ENCODE data around the gene BRI3.

BRI3 gene

DNA sequence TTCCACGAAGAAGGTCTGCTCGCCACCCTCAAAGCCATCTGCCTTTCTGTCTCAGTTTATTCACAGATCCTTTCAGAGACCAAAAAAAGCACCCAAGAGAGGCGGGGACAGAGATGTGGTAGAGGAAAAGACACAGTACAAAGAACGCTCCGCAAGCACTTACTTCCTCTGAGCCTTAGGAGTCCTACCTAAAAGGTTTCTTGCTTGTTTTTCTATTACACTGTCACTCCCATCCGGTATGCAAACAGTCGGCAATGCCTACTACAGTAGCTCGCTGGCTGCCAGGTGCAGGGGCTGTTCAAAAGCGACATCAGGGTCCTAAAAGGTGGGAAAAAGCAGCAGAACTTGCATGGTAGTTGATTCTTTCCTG lies 30.3 kb upstream of the BRI3 start:
- no peak for DNase-seq
- in situ Hi-C loops (cut with HindIII; ENCODE audit: low pct_ligation_motif_present, low pct_unique_long_range_greater_than_20kb, low sequenced_read_pairs) = no loop called here

DNA sequence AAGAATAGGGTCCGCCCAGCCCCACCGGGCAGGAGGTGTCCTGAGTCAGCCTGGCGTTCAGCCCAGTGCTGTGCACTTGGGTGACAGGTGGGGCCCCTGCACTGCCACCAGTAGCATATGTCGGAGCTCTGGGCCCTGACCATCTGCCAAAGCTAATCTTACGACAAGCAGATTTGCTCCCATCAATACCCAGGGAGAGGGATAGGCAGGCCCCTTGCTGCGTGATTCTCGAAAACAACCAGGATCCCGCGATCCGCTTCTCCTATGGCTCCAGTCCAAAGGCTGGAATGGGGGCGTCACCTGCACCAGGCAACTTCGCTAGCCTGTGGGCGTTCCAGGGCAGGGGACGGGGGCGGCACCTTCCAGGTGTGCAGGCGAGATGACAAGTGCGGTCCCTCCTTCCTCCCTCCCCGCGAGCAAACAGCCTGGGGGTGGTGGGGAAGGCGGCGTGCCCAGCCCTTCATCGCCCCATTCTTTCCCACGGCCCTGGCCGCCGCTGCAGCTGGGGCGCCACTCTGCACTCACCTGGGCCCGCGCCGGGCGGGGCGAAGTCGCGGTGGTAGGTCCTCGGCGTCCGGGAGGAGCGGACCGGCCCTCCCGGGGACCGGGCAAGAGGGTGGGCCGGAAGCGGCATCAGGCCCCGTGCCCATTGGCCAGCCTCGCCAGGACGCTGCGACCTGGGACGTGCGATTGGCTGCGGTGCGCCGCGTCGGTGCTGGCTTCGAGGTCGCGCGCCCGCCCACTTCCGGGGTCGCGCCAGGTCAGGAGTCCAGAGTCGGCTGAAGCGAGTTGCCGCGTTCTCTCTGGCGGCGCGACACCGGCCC lies 29.7 kb upstream of the BRI3 start, which contains the start of gene TECPR1:
TECPR1 (minus strand) TSS at position 632 of the 824 bp plus-strand sequence. CDS start 6,086 bp downstream, outside the sequence.
- in situ Hi-C loops (cut with HindIII; ENCODE audit: low pct_ligation_motif_present, low pct_unique_long_range_greater_than_20kb, low sequenced_read_pairs) = no loop called here
- DNase-seq = peak; percentile 97

DNA sequence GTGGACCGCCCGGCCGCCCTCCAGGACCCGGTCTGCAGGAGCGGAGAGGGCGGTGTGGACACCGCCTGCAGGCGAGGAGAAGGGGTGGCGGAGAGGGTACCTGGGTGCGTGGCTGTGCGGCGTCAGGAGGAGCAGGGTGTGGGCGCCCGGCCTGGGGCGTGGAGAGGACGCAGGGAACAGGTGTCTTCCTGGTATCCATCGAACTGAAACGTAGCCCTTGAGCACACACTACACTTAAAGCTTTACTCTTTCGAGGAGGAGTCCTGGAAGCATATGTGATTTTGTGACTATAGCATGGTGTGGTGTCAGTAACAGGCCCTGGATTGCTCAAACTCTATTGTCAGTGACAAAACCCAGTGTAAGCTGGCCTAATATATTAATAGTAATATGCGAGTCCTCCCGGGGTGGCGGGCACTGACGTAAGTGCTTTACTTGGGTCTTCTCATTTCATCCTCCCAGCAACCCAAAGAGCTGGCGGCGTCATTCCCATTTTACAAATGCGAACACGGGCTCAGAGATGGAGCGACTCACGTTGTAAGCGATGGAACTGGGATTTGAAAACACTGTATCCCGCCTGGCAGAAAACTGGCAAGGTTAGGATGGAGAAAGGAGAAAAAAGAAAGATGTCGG lies 28.9 kb upstream of the BRI3 start:
- in situ Hi-C loops (cut with HindIII; ENCODE audit: low pct_ligation_motif_present, low pct_unique_long_range_greater_than_20kb, low sequenced_read_pairs) = no loop called here
- no peak for DNase-seq

DNA sequence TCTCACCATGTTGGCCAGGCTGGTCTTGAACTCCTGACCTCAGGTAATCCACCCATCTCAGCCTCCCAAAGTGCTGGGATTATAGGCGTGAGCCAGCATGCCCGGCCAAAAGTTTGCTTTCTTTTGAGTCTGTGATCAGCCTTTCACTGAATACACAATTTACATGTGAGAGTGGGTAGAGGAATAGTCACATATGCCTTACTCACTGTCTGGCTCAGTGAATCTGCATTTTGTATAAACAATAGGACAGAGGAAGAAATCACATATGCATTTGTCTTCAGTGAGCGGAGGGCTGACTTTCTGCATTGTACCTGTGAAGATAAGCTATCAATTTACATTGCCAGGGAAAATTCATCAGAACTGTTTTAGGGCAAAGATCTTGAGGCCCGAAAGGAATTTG lies 27.0 kb upstream of the BRI3 start:
- DNase-seq = no peak
- in situ Hi-C loops (cut with HindIII; ENCODE audit: low pct_ligation_motif_present, low pct_unique_long_range_greater_than_20kb, low sequenced_read_pairs) = no loop called here

DNA sequence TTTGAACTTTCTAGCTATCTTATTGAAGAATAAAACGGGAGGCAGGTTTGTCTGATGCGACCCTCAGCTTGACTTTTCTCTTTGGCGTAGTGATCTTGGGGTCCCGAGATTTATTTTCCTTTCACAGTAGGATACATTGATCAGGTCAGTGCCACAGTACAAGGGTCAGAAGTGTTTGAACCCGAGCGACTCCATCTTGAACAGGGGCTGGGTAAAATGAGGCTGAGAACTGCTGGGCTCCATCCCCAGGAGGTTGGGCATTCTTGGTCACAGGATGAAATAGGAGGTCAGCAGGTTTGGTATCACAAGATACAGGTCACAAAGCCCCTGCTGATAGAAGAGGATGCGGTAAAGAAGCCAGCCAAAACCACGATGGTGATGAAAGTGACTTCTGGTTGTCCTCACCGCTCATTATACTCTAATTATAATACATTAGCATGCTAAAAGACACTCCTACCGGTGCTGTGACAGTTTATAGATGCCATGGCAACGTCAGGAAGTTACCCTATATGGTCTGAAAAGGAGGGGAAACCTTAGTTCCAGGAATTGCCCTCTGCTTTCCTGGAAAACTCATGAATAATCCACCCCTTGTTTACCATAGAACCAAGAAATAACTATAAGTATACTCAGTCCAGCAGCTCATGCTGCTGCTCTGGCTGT lies 26.4 kb upstream of the BRI3 start:
- no peak for DNase-seq
- in situ Hi-C loops (cut with HindIII; ENCODE audit: low pct_ligation_motif_present, low pct_unique_long_range_greater_than_20kb, low sequenced_read_pairs) = no loop called here

DNA sequence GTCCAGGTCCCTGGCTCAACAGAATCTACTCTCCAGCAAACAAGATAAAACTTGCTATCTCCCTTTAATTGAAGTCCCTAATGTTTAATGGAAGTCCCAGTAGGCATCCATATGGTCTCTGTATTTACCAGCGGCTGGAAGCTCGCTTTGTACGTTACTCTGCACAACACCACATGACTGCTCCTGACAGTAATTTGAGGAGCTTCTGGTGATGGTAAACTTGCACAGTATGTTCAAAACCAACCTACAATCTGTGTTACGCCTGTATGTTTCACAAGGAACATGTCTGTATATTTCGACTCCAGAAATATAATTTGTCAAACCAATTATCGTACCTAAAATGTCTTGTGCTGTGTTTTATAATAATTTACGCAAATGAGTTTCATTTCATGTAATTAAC lies 25.1 kb upstream of the BRI3 start:
- in situ Hi-C loops (cut with HindIII; ENCODE audit: low pct_ligation_motif_present, low pct_unique_long_range_greater_than_20kb, low sequenced_read_pairs) = no loop called here
- no peak for DNase-seq

DNA sequence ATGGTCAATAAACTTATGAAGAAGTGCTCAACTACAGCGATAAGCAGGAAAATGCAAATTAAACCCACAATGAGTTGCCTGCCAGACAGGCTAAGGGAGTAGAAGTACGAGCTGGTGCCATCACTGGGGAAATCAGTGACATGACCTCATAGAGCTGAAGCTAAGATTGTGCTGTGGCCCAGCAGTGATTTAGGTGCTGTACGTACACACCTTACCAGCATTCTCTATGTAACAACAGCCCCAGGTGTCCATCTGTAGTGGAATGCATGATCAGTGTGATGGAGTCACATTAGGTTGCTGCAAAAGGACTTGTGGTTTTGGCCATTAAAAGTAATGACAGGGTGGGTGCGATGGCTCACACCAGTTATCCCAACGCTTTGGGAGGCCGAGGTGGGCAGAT lies 23.8 kb upstream of the BRI3 start:
- in situ Hi-C loops (cut with HindIII; ENCODE audit: low pct_ligation_motif_present, low pct_unique_long_range_greater_than_20kb, low sequenced_read_pairs) = no loop called here

DNA sequence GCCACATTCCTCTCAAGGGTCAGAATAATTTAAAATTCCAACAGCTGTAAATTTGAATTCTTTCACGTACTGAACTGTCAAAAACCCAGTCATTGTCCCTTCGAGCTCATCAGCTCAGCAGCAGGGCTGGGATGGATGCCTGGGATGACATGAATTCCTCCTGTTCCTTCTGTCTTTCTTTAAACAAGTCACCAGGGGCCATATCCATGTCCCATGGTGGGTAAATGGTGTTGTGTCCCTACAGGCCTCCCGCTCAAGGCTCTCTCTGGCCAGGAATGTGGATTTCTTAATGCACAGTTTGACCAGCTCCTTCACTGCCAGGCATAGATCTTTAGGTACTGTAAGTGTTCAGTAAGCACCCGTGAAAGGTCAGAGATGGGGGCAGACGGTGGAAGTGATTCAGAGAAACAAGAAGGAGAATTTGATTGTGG lies 15.6 kb upstream of the BRI3 start:
- in situ Hi-C loops (cut with HindIII; ENCODE audit: low pct_ligation_motif_present, low pct_unique_long_range_greater_than_20kb, low sequenced_read_pairs) = no loop called here
- DNase-seq = peak; percentile 58

More for the DNA sequence above, 23.8 kb upstream of the BRI3 start:
- DNase-seq = no peak

DNA sequence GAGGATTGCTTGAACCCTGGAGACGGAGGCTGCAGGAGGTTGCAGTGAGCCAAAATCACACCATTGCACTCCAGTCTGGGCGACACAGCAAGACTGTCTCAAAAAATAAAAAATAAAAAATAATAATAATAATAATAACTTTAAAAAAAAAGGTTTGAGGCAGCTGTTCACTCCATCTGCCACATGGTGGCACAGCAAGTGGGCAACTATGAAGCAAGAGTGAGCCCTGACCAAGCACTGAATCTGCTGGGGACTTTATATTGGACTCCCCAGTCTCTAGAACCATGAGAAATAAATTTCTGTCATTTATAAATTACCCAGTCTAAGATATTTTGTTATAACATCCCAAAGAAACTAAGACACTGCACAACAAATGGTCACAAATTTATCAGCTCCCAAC lies 14.6 kb upstream of the BRI3 start:
- in situ Hi-C loops (cut with HindIII; ENCODE audit: low pct_ligation_motif_present, low pct_unique_long_range_greater_than_20kb, low sequenced_read_pairs) = no loop called here
- DNase-seq = peak; percentile 45

DNA sequence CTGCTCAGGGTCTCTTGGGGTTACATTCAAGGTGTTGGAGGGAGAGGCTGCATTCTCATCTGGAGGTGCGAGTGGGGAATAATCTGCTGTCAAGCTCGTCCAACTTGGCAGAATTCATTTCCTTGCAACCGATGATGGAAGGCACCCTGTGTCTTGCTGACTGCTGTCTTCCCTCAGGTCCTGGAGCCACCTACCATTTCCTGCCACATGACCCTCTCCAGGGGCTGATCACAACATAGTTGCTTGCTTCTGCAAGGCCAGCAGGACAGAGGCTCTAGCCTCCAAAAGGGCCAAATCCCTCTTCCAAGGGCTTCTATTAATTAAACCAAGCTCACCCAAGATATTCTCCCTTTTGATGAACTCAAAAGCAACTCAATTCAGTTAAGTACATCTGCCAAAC lies 14.2 kb upstream of the BRI3 start:
- in situ Hi-C loops (cut with HindIII; ENCODE audit: low pct_ligation_motif_present, low pct_unique_long_range_greater_than_20kb, low sequenced_read_pairs) = no loop called here
- DNase-seq = no peak

DNA sequence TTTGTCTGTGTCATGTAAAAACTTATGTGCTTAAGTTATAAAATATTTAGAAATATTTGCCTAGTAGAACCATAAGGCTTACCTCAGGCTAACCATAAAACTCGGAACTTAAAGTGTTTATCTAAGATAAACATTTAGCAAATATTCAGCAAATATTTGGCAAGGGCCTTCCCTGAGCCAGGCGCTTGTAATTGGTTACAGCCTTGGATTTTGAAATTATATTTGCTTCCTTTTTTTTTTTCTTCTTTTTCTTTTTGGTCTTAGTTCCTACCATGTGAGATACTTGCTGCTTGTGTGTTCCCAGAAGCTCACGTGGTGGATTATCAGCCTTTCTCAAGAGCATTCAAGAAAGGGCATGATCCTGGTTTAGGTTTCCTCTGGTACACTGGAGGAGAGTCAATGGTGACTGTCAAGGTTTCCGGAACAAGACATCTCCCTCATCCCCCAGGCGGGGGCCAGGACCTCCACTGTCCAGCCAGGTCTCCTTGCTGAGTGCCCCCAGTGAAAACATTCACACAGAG lies 5.2 kb upstream of the BRI3 start:
- in situ Hi-C loops (cut with HindIII; ENCODE audit: low pct_ligation_motif_present, low pct_unique_long_range_greater_than_20kb, low sequenced_read_pairs) = loop anchor here (25.0 kb wide), 1 partner anchor 111 kb away; no protein-coding TSS in a partner anchor
- DNase-seq = no peak

DNA sequence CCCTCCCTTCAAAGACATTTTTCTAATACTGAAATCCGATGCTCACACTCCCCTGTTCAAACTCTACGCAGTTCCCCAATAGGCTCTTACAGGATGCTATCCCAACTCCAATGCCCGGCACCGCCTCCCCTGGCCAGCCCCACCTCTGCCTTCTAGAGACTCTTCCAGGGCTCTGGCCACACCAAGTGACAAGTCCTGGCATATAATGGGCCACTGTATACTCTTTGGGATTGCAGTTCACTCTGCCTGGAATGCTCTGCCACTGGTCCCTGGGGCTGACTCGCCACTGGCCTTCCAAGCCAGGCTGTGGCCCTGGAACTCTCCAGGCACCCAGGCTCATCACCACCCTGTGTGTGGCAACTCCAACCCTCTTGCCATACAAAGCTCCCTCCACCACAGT lies 3.1 kb upstream of the BRI3 start:
- in situ Hi-C loops (cut with HindIII; ENCODE audit: low pct_ligation_motif_present, low pct_unique_long_range_greater_than_20kb, low sequenced_read_pairs) = loop anchor here (25.0 kb wide), 1 partner anchor 109 kb away; no protein-coding TSS in a partner anchor
- no peak for DNase-seq

DNA sequence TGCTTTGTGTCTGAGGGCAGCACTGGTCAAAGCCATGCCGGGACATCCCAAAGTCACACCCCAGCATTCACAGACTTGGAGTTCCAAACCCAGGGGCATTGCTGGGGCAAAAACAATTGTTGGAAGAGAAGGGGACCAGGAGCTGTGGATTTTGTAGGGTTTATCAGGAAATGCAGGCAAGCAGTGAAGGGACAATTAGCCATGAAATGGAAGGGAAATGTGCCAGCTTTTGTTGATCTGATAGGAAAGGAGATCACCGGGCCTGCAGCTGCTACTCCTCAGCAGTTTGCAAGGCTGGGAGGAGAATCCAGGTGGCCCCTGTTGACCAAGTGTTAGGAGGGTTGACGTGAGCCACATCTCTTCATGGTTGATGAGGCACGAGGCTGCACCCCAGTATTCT lies 2.5 kb upstream of the BRI3 start:
- in situ Hi-C loops (cut with HindIII; ENCODE audit: low pct_ligation_motif_present, low pct_unique_long_range_greater_than_20kb, low sequenced_read_pairs) = loop anchor here (25.0 kb wide), 1 partner anchor 108 kb away; no protein-coding TSS in a partner anchor
- no peak for DNase-seq

DNA sequence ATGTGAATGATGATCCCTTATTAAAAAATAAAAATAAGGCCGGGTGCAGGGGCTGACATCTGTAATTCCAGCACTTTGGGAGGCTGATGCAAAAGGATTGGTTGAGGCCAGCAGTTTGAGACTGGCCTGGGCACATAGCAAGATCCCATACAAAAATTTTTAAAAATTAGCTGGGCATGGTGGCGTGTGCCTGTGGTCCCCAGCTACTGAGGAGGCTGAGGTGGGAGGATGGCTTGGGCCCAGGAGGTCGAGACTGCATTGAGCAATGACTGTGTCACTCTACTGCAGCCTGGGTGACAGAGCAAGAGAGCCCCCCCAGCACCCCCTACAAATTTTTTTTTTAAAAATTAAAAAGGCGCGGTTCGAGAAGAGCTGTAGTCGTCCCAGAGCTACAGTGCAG lies 1.2 kb upstream of the BRI3 start:
- in situ Hi-C loops (cut with HindIII; ENCODE audit: low pct_ligation_motif_present, low pct_unique_long_range_greater_than_20kb, low sequenced_read_pairs) = loop anchor here (25.0 kb wide), 1 partner anchor 107 kb away; no protein-coding TSS in a partner anchor
- no peak for DNase-seq

DNA sequence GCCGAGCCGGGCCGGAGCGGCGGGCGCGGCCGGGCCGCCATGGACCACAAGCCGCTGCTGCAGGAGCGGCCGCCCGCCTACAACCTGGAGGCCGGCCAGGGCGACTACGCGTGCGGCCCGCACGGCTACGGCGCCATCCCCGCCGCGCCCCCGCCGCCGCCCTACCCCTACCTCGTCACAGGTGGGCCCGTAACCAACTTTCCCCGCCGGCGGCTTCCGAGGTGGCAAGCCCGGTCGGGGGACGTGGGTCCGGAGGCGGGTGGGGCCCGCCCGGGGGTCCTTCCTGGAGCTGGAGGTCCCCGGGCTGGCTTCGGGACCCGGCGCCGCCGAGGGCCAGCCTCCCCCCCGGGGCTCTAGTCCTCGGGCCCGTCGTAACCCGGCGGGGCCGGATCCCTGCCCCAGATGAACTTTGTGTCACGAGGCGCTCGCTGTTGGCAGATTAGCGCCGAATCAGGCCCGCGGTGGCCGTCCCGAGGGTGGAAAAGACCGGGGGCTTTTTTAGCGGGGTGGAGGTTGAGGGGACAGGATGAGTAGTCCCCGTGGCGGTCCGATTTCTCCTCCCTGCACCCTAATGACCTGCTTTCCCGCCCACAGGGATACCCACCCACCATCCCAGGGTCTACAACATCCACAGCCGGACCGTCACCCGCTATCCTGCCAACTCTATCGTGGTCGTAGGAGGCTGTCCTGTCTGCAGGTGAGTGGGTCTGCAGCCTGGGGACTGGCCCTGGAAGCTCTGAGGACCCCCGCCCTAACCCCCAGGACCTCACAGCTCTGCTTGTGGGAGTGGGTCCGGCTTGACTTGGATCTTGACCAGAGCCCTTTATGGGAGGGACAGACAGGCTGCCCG lies 496 bp downstream of the BRI3 start:
- DNase-seq = peak; percentile 33
- in situ Hi-C loops (cut with HindIII; ENCODE audit: low pct_ligation_motif_present, low pct_unique_long_range_greater_than_20kb, low sequenced_read_pairs) = loop anchor here (25.0 kb wide), 1 partner anchor 105 kb away; no protein-coding TSS in a partner anchor

DNA sequence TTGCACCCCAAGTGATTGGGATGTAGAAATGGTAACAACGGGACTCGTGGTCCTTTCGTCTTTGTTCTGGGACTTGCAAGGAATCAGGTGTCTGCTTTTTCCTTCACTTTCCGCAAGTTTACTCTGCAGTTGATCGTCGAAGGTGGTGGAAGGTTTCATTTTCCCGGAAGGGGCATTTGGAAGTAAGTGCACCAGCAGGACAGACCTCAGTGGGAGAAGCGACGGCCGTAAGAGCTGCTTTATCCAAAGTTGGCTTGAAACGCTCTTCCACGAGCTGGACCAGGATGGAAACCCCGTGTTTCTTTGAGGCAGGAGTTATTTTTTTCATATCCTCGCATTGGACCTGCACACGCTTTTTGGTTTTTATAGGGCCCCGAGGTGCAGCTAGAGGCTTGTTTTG lies 1.2 kb downstream of the BRI3 start:
- in situ Hi-C loops (cut with HindIII; ENCODE audit: low pct_ligation_motif_present, low pct_unique_long_range_greater_than_20kb, low sequenced_read_pairs) = loop anchor here (25.0 kb wide), 1 partner anchor 105 kb away; no protein-coding TSS in a partner anchor
- no peak for DNase-seq

DNA sequence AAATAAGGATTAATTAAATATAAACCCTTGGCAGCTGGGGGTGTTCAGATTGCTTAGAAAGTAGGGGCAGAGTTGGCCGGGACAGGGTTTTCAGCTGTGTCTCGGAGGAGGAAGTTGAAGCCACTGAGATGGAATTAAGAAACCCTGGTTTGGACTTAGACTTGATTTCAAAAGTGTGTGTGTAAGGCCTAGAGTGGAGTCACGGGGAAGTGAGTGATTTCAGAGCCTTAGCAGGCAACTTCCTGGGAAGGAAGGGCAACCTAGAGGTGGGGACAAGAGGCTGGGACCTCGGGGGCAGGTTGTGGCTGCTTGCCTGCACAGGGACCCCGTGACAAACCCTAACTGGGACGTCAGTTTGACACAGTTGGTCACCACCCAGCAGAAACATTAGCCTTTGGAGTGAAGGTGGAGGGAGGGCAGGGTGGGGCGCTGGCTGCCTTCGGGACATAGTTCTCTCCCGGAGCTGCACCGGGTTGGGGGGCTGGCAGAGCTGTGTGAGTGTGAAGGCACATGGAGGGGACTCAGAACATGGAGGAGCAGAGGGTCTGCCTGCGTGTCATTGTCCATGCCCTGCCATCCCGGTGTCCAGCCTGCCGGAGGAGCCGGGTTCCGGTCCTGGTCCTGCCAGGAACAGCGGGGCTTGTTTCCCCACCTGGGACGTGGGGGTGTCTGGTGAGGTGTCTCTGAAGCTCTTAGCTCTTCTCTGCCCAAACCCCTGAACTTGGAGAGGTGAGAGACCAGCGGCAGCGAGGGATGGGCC lies 1.8 kb downstream of the BRI3 start:
- in situ Hi-C loops (cut with HindIII; ENCODE audit: low pct_ligation_motif_present, low pct_unique_long_range_greater_than_20kb, low sequenced_read_pairs) = loop anchor here (25.0 kb wide), 1 partner anchor 104 kb away; no protein-coding TSS in a partner anchor
- no peak for DNase-seq

Measured in ACHN (cell line).